ENCODE measurements around the gene HMX1. TPM values are rescaled to one million over a fixed set of nuclear protein-coding genes. Genes with fewer than 3 reads are reported as not detected.

HMX1 gene
- total and polyA plus RNA-seq, 12 donors: 2.7 TPM; not detected in 11

- no peaks in the 10 kb centered on the region for H3K27me3 ChIP-seq
- no peaks in the 10 kb centered on the region for H3K4me1 ChIP-seq (replicated peaks in 1 of 2)
- WGBS, 4 donors: 61 to 71% (median 63%) methylated on average over 8 of the region's 8 CpGs
- H3K4me3 ChIP-seq: no peak overlapping the region
- intact Hi-C loops (cut with DNase I): no loop called here
- no peak for DNase-seq
- TF ChIP-seq POLR2A (IDR thresholded peaks at IDR 0.05): no peak
- TF ChIP-seq CTCF (IDR thresholded peaks at IDR 0.05): no peak
- H3K36me3 ChIP-seq (replicated peaks in 1 of 2): no peaks in the 10 kb centered on the region
- no peak overlapping the region for H3K27ac ChIP-seq
- no peaks in the 10 kb centered on the region for H3K9me3 ChIP-seq (replicated peaks in 1 of 3)
Observed at GRCh38 chr4:8906668-8906970, 35.0 kb upstream of the HMX1 start.

- H3K27me3 ChIP-seq: no peaks in the 10 kb centered on the region
- DNase-seq: no peak
Observed at GRCh38 chr4:8905773-8906667, 34.4 kb upstream of the HMX1 start.

GRCh38 chr4:8905226-8905772 is 33.7 kb upstream of the HMX1 start:
- no peaks in the 10 kb centered on the region for H3K36me3 ChIP-seq (replicated peaks in 1 of 2)
- no peaks in the 10 kb centered on the region for H3K27me3 ChIP-seq
- intact Hi-C loops (cut with DNase I): no loop called here
- TF ChIP-seq CTCF (IDR thresholded peaks at IDR 0.05): no peak
- TF ChIP-seq POLR2A (IDR thresholded peaks at IDR 0.05): no peak
- 66 to 72% (median 69%) methylated on average over 19 to 20 of the region's 20 CpGs for WGBS, 4 donors
- no peaks in the 10 kb centered on the region for H3K4me1 ChIP-seq (replicated peaks in 1 of 2)
- DNase-seq: no peak
- H3K4me3 ChIP-seq: no peak overlapping the region
- no peak overlapping the region for H3K27ac ChIP-seq
- no peaks in the 10 kb centered on the region for H3K9me3 ChIP-seq (replicated peaks in 1 of 3)

More at GRCh38 chr4:8905773-8906667, 34.4 kb upstream of the HMX1 start:
- 69 to 94% (median 80%) methylated on average over 10 to 33 of the region's 33 CpGs for WGBS, 4 donors
- TF ChIP-seq CTCF (IDR thresholded peaks at IDR 0.05): no peak
- TF ChIP-seq POLR2A (IDR thresholded peaks at IDR 0.05): no peak
- Histone ChIP-seq H3K27ac (no peak overlapping the region), H3K4me3 (no peak overlapping the region), H3K36me3 (replicated peaks in 1 of 2) (no peaks in the 10 kb centered on the region), H3K9me3 (replicated peaks in 1 of 3) (no peaks in the 10 kb centered on the region), H3K4me1 (replicated peaks in 1 of 2) (no peaks in the 10 kb centered on the region)
- intact Hi-C loops (cut with DNase I): no loop called here

- no peak for DNase-seq
- Histone ChIP-seq H3K27me3 (no peaks in the 10 kb centered on the region), H3K27ac (no peak overlapping the region), H3K9me3 (replicated peaks in 1 of 3) (no peaks in the 10 kb centered on the region), H3K4me3 (no peak overlapping the region), H3K4me1 (replicated peaks in 1 of 2) (no peaks in the 10 kb centered on the region), H3K36me3 (replicated peaks in 1 of 2) (no peaks in the 10 kb centered on the region)
- TF ChIP-seq POLR2A (IDR thresholded peaks at IDR 0.05) (no peak), CTCF (IDR thresholded peaks at IDR 0.05) (no peak)
- intact Hi-C loops (cut with DNase I): no loop called here
- 62 to 84% (median 71%) methylated on average over 3 to 6 of the region's 6 CpGs for WGBS, 4 donors
Observed at GRCh38 chr4:8904666-8905065, 33.0 kb upstream of the HMX1 start.
